A673 (cell line): ENCODE measurements around the gene RBM42. TPM values are rescaled to one million over a fixed set of nuclear protein-coding genes. Genes with fewer than 3 reads are reported as not detected.

Experiments used
- BruUV-seq: library from RNA; stranded (reverse); fragments of 400-500 nt; replicated peaks from 2 replicates; lab custom pipeline; 2021; lab: Mats Ljungman, UMichigan
- CTCF ChIA-PET: fragments of 300-600 bp; sonication (Branson Sonifier 250); formaldehyde crosslinking; loops from one replicate; lab custom pipeline; 2022; ENCODE audit warnings: antibody characterized with exemption; lab: Charles Lee
- POLR2A ChIA-PET: fragments of 300-600 bp; sonication (Branson Sonifier 250); formaldehyde crosslinking; loops from one replicate; lab custom pipeline; 2022; ENCODE audit warnings: antibody characterized with exemption; ENCODE audit not compliant: low non-redundant PET; lab: Charles Lee
- DNase-seq: peaks from one replicate; pipeline ENCODE4 v3.0.0-alpha.2; 2015; ENCODE audit warnings: low spot score
- H3K27ac ChIP-seq: fragments of 200-600 bp; sonication (generic); 2 replicates; pipeline ENCODE4 v1.5.1; 2016; ENCODE audit warnings: mixed run types, low read depth, mild to moderate bottlenecking, mixed read lengths, antibody characterized with exemption, low read length; ENCODE audit not compliant: poor library complexity, severe bottlenecking
- H3K27me3 ChIP-seq: fragments of 200-600 bp; sonication (generic); replicated peaks from 2 replicates; pipeline ENCODE4 v1.6.1; 2017; ENCODE audit warnings: mixed run types, low read depth, mild to moderate bottlenecking, mixed read lengths, antibody characterized with exemption, low read length; ENCODE audit not compliant: insufficient read depth, poor library complexity
- H3K36me3 ChIP-seq: fragments of 200-600 bp; sonication (generic); 2 replicates; pipeline ENCODE4 v1.6.1; 2016; ENCODE audit warnings: mixed run types, mild to moderate bottlenecking, mixed read lengths, antibody characterized with exemption, low read length; ENCODE audit not compliant: insufficient read depth, poor library complexity, severe bottlenecking
- H3K4me1 ChIP-seq: fragments of 200-600 bp; sonication (generic); 2 replicates; pipeline ENCODE4 v1.6.1; 2017; ENCODE audit warnings: mixed run types, mild to moderate bottlenecking, mixed read lengths, antibody characterized with exemption, low read length; ENCODE audit not compliant: insufficient read depth, poor library complexity, severe bottlenecking
- H3K4me3 ChIP-seq: fragments of 200-600 bp; sonication (generic); 2 replicates; pipeline ENCODE4 v1.5.1; 2016; ENCODE audit warnings: low read depth, mixed run types, mild to moderate bottlenecking, mixed read lengths, low read length; ENCODE audit not compliant: poor library complexity, severe bottlenecking
- H3K9me3 ChIP-seq: fragments of 200-600 bp; sonication (generic); 2 replicates; pipeline ENCODE4 v1.6.1; 2016; ENCODE audit warnings: mixed run types, low read depth, mild to moderate bottlenecking, mixed read lengths, antibody characterized with exemption, low read length; ENCODE audit not compliant: poor library complexity, severe bottlenecking
- CTCF ChIP-seq: fragments of 300-800, 200-600 bp; sonication (generic); conservative IDR thresholded peaks from 2 replicates; pipeline ENCODE4 v1.5.1; 2017; ENCODE audit warnings: low read depth, mild to moderate bottlenecking, antibody characterized with exemption, low read length, moderate library complexity, mixed read lengths
- EZH2 ChIP-seq: fragments of 200-600 bp; sonication (generic); IDR thresholded peaks from 2 replicates; pipeline ENCODE4 v1.6.1; 2017; ENCODE audit warnings: borderline replicate concordance, low read depth, mild to moderate bottlenecking, mixed read lengths, antibody characterized with exemption, low read length; ENCODE audit not compliant: poor library complexity, severe bottlenecking
- intact Hi-C: fragments of 100-400 bp; cut with micrococcal nuclease; formaldehyde crosslinking; loops from one replicate; pipeline ENCODE4 v1.10.0; 2022; ENCODE audit not compliant: unreplicated experiment
- total RNA-seq: library from RNA; stranded (reverse); gene quantifications from 2 replicates; pipeline ENCODE4 v1.2.3, GENCODE V29; 2021

Gene RBM42
- total RNA-seq, 1 experiment from 2014 or later = 106 TPM

- POLR2A ChIA-PET = interaction anchor here (0.6 kb wide), 1 partner anchor 8 kb away, joined by 6 read pairs; no protein-coding TSS in a partner anchor
- Histone ChIP-seq H3K36me3 (no peaks in the 10 kb centered on the region), H3K4me3 (no peak overlapping the region), H3K27ac (no peak overlapping the region), H3K4me1 (no peaks in the 10 kb centered on the region), H3K9me3 (no peaks in the 10 kb centered on the region), H3K27me3 (peaks cover 1% of the 10 kb centered on the region)
- TF ChIP-seq CTCF = no peak
- no peak for TF ChIP-seq EZH2
- no TSS peak for BruUV-seq
- intact Hi-C loops = no loop called here
- CTCF ChIA-PET = no interaction called here
- no peak for DNase-seq
Measured at GRCh38 chr19:35663981-35664380, 35.1 kb downstream of the RBM42 start.

- no peak for DNase-seq
- Histone ChIP-seq H3K4me1 (no peaks in the 10 kb centered on the region), H3K4me3 (no peak overlapping the region), H3K36me3 (no peaks in the 10 kb centered on the region), H3K27ac (no peak overlapping the region), H3K9me3 (no peaks in the 10 kb centered on the region), H3K27me3 (peaks cover 11% of the 10 kb centered on the region)
- BruUV-seq = no TSS peak
- intact Hi-C loops = no loop called here
- ChIA-PET POLR2A (no interaction called here), CTCF (no interaction called here)
- no peak for TF ChIP-seq EZH2
- TF ChIP-seq CTCF = no peak
Measured at GRCh38 chr19:35665157-35665556, 36.3 kb downstream of the RBM42 start.

GRCh38 chr19:35665604-35666003, 36.8 kb downstream of the RBM42 start:
- H3K4me3 ChIP-seq = no peak overlapping the region
- intact Hi-C loops = no loop called here
- no peak for DNase-seq
- peaks cover 11% of the 10 kb centered on the region for H3K27me3 ChIP-seq
- TF ChIP-seq EZH2 (no peak), CTCF (no peak)
- no peaks in the 10 kb centered on the region for H3K4me1 ChIP-seq
- ChIA-PET POLR2A (no interaction called here), CTCF (no interaction called here)
- no peak overlapping the region for H3K27ac ChIP-seq
- H3K36me3 ChIP-seq = no peaks in the 10 kb centered on the region
- BruUV-seq = no TSS peak
- no peaks in the 10 kb centered on the region for H3K9me3 ChIP-seq
